HG03520 (cell line): ENCODE results near the gene ADM.
"Not testable (repeated sequence)": the region's sequence is repeated elsewhere in the genome, so short reads cannot be mapped to it uniquely, and the experiment has no call there.

ENCODE experiments used
- ATAC-seq: cut with Tn5 transposase; IDR thresholded peaks from one replicate; pipeline ENCODE4 v1.9.1; 2021; ENCODE audit warnings: mild to moderate bottlenecking, moderate library complexity; ENCODE audit not compliant: unreplicated experiment

The ADM gene, protein sequence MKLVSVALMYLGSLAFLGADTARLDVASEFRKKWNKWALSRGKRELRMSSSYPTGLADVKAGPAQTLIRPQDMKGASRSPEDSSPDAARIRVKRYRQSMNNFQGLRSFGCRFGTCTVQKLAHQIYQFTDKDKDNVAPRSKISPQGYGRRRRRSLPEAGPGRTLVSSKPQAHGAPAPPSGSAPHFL

DNA sequence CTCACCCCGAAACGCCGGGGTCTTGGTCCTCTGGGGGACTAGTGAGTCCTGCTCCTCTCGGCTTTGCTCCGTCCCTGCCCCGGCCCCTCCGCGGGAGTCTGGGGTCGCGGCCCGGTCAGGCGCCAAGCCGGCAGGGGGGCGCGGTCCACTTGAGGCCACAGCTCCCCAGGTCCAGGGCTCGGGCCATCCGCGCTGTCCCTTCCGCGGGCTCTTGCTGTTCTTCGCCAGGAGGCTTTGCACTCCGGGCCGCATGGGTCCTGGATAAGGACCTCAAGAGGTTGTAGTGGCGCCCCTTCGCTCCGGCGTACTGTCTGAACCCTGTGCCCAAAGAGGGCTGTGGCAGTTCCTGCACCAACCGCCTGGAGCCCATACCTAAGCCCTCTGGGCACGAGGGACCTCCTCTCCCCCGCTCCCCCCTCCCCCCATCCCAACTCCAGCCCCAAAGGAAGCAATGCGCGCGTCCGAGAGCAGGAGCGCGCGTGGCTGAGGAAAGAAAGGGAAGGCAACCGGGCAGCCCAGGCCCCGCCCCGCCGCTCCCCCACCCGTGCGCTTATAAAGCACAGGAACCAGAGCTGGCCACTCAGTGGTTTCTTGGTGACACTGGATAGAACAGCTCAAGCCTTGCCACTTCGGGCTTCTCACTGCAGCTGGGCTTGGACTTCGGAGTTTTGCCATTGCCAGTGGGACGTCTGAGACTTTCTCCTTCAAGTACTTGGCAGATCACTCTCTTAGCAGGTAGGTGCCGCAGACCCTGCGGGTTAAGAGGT, at the start of gene ADM:
ADM (plus strand) TSS at position 579 of the 767 bp plus-strand sequence. CDS start 628 bp downstream, outside the sequence.
- ATAC-seq: no peak

DNA sequence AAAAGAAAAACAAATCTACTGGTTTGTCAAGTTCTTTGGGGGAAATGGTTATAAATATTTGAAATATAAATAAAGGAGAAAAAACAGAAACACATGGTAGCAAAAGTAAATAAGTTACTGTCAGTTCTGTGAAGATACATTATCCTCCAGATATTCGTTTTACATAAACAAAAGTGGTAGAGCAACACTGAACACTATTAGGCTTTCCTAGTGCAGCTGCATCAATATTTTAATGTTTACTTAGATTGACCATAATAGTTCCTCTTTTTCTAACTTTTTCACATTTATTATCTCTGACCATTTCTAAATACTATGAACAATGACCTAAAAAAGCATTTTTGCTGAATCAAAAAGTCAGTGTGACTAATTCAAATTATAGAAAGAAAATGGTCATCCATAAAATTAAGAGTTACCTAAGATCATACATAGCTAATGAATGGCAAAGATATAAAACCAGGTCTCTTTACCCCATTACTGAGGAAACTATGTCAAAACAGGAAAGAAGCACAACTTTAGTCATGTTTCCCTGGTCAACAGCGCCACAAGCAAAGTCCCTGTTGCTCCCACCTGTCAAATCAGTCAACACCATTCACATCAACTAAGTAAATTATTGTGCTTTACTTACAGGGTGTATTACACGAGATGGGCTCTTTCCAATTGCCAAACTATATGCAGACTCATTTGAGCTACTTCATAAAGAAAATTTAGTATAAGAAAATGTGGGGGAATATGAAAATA, 49.3 kb upstream of the ADM start:
- no peak for ATAC-seq

DNA sequence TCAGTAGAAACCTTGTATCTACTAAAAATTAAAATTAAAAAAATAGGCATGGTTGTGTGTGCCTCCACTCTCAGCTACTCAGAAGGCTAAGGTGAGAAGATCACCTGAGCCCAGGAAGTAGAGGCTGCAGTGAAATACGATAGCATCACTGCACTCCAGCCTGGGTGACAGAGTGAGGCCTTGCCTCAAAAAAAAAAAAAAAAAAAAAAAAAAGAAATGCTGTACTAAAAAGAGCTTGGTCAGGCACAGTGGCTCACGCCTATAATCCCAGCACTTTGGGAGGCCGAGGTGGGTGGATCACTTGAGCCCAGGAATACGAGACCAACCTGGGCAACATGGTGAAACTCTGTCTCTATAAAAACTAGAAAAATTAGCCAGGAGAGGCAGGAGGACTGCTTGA, 47.4 kb upstream of the ADM start:
- no peak for ATAC-seq

DNA sequence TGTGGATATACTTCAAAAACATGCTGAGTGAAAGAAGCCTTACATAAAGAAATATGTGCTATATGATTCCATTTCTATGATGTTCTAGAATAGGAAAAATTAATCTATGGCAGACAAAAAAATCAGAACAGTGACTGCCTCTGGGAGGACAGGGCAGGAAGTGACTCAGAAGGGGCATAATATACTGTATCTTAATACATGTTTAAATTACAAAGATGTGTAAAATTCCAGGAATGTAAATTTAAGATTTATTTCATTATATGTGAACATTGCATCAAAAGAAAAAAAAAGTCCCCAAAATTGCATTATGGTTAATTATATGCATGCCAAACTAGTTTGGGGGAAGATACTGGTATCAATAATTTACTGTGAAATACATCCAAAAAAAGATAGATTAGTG, 43.1 kb upstream of the ADM start:
- ATAC-seq: no peak

DNA sequence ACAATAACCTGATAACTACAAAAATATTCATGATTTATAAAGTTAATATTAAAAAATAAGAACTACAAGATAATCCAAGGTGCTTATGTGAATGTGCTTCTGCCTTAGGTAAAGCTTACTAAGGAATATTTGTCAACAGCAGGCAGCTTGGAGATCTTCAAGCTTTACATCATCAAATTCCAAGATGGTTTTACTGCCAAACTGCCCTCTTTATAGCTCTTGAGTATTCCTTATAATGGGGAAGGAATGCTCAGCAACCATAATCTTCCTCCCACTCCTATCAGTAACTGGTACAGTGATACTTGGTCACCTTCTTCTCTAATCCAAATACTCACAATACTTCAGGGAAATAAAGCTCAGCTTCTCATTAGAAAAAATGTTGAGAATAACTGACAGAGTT, 40.9 kb upstream of the ADM start:
- ATAC-seq: no peak

DNA sequence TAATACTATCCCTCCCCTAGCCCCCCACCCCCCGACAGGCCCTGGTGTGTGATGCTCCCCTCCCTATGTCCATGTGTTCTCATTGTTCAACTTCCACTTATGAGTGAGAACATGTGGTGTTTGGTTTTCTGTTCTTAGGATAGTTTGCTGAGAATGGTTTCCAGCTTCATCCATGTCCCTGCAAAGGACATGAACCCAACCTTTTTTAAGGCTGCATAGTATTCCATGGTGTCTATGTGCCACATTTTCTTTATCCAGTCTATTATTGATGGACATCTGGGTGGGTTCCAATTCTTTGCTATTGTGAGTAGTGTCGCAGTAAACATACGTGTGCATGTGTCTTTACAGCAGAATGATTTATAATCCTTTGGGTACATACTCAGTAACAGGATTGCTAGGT, 40.2 kb upstream of the ADM start:
- not testable (repeated sequence) for ATAC-seq

DNA sequence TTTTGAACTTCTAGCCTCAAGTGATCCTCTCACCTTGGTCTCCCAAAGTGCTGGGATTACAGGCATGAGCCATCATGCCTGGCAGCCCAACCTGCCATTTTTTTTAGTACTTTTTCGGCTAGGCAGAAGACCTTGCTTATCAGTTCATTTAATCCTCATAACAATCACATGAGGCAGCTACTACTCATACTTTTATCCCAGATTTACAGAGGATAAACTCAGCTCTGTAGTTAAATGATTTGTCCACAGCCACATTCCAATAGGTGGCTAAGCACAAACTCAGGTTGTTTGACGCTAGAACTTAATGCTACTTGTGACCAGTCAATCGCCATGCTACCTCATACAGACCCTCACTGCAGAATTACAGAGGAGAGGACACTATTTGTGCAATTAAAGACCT, 38.9 kb upstream of the ADM start:
- no peak for ATAC-seq

DNA sequence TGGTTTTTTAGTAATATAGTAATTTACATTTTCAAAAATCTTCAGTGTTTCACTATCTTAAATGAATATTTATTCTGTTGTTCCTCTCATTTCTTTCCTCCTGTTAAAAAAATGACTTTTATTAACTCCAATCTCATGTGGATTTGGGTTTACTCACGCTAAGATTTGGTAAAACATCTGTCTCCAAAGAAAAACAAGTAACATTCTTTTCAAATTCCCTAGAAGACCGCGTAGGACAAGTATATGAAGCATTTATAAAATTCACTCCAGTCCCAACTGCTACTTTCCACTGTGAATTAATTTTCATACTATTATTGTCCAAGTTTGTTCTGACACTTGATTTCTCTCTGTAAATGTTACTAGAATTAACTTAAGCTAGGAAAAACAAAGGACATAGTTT, 37.1 kb upstream of the ADM start:
- ATAC-seq: no peak

DNA sequence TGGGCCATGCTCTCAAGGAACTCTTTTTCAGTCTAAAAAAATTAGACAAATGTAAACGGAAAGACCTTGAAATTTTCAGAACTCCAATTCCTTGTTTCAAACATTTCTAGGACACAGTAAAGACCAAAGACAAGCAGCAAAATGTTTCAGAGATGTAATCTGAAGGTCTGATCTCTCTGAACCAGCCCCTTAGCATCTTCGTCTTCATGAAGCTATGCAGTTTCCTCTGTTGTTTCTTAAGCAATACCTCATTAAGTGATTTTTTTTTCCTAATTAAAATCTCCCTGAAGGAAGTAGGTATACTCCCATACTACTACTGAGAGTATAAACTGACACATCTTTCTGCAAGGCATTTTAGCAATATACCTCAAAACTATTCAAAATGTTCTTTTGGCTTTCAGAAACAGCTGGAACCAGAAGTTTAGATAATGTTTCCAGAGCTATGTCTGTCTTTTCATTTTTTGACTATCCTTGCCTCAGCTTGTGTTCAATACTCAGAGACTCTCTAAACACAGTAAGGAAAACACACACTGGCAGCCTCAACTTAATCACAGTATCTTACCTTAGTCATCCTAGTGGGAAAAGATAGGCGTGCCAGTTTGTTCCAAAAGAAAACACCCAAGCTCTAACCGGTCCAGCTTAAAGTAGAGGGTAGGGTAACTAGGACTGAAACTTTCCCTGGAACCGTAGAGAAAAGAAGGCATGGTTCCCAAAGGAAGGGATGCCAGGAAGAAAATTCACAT, 36.0 kb upstream of the ADM start:
- ATAC-seq: no peak

DNA sequence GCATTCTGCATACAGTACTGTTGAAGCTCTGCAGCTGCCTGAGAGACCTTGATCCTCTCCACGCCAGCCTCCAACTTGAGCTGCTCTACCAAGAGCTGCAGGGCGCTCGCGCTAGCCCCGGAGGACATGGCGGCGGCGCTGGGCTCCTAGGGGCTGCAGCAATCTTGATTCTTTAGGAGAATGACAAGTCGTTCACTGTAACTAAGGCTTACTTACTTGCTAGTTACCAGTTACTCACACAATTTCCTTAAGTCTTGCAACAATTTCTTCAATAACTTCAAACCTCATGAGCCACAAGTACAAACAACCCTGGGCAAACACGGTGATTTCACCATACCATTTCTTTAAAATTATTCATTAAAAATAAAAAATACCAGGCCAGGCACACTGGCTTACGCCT, 32.7 kb upstream of the ADM start:
- no peak for ATAC-seq

DNA sequence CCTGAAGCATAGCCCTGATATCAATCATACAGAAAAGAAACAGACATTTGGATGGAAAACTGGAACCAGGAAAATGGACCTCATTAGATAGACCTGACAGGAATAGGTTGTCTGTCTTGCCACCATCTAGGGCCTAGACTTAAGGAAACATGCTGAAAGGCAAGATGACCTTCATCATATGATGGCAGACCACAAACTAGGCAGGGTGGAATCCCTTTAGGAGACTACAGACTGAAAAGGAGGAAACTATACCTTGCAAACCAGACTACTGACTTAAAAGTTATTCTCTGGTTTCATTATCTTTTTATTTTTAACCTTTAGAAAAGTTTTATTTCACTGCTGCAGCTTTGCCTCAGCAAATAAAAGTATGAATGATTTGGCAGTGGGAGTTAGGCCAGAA, 31.1 kb upstream of the ADM start:
- no peak for ATAC-seq

DNA sequence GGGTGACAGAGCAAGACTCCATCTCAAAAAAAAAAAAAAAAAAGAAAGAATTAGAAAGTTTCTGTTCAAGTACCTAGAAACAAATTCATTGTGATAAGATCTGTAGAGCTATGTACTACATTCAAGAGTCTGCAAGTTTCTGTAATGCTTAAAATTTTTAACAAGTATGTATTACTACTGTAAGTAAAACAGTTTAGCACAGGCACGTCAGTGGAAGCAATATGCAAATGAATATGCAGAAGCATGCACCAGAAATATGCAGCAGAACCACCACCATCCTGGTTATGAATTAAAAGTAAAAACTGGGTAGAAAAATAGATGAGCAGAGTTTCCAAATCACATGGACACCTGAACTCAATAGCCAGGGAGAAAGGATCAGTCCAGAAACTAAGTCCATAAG, 30.1 kb upstream of the ADM start:
- ATAC-seq: no peak

DNA sequence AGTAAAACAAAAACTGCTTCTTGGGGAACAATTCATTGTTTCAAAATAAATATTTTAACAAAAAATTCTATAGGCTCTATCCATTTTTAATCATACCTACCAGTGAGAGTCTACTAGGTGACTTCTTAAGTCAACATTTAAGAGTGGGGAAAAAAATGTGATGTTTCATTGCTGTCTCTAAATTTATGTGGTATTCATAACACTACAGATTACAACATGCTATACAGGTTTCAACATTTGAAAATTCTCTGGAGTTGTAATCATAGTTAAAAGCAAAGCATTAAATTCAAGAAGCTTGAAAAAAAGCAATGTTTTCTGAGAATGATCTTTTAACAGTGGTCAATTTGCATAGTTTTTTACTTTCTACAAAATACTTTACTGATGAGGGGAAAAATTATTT, 29.2 kb upstream of the ADM start:
- no peak for ATAC-seq

DNA sequence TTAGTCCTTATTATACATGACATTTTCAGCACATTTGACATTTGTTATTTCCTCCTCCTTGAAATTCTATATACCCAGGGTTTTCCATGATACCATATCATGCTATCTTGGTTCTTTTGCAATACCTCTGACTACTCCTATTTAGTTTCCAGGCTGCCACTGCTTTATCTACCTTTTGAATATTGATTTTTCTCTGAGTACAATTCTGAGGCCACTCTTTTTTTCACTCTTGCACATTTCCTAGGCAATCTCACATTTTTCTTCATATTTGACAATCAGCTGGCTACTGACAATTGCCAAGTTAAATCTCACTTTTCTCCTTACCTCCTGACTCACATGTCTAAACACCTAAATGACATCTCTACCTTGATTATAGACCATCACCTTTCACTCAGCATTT, 22.8 kb upstream of the ADM start:
- ATAC-seq: no peak

DNA sequence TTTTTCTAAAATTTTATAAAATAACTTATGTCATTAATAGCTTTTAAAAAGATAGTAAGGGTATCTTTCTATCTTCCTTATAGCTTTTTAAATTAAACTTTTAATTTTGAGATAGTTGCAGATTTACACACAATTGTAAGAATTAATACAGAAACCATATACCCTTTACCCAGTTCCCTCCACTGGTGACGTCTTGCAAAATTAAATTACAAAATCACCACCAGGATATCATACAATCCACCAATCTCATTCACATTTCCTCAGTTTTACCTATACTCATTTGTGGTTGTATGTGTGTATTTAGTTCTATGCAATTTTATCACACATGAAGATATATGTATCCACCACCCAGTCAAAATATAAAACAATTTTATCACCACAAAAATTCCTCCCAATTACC, 20.9 kb upstream of the ADM start:
- ATAC-seq: no peak

DNA sequence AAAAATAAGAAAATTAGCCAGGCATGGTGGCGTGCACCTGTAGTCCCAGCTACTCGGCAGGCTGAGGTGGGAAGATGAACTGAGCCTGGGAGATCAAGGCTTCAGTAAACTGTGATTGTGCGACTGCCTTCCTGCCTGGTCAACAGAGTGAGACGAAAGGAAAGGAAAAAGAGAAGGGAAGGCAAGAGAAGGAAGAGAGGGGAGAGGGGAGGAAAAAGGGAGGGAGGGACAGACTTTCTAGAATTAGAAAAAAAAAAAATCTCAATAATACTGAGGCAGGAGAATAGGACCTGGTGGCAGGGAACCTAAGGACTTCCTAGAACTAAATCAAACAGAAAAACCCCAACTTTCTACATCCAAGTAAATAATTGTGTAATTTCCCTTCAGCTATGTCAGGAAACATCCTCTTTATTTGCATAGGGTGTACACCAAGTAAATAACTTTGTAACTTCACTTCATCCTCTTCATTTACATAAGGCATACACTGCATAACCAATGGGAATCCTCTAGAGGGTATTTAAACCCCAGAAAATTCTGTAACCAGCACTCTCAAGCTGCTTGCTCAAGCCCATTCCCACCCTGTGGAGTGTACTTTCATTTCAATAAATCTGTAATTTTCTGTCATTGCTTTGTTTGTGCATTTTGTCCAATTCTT, 19.6 kb upstream of the ADM start:
- ATAC-seq: no peak

DNA sequence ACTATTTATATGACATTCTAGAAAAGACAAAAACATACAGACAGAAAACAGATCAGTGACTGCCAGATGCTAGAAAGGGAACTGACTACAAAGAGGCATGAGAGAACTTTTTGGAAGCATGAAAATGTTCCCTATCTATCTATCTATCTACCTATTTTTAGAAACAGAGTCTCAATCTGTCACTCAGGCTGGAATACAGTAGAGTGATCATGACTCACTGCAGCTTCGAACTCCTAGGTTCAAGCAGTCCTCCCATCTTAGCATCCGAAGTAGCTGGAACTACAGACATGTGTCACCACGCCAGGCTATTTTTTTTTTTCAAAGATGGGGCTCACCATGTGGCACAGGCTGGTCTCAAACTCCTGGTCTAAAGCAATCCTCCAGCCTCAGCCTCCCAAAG, 17.7 kb upstream of the ADM start:
- no peak for ATAC-seq

DNA sequence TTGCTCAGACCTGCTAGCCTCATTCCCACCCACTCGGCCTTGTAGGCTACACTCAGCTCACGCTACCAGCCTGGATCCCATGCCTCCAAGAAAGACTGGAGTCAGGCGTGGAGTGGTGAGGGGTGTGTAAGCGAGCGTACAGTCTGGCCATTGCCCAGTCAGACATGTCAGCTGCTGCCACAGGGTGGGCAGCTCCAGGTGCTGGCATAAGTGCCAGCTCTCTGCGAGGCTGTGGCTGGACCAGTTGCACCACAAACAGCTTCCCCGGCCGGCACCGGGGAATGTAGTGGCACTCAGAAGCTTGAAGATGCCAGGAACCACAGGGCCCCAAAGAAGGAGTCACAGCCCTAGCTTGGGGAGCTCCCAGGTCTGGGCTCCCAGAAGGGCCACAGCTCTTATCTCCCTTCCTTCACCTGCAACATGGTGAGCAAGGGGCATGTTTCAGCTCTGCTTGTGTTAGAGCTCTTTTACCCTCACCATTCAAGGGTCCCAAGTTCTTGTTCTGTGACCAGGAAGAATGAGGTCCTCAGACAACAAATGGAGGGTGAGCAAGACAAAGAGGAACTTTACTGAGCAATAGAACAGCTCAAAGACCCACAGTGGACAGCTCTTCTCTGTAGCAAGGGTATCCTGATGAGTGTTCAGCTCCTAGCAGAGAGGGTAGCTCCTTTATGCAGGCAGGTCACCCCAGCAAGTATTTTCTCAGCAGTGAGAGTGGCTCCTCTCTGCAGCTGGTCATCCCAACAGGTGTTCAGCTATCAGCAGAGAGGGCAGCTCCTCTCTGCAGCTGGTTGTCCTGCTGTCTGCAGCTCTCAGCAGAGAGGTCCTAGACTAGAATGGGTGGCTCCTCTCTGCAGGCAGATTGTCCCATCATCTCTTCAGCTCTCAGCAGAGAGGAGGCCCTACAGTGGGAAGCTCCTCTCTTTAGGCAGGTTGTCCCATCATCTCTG, 16.8 kb upstream of the ADM start:
- ATAC-seq: no peak

DNA sequence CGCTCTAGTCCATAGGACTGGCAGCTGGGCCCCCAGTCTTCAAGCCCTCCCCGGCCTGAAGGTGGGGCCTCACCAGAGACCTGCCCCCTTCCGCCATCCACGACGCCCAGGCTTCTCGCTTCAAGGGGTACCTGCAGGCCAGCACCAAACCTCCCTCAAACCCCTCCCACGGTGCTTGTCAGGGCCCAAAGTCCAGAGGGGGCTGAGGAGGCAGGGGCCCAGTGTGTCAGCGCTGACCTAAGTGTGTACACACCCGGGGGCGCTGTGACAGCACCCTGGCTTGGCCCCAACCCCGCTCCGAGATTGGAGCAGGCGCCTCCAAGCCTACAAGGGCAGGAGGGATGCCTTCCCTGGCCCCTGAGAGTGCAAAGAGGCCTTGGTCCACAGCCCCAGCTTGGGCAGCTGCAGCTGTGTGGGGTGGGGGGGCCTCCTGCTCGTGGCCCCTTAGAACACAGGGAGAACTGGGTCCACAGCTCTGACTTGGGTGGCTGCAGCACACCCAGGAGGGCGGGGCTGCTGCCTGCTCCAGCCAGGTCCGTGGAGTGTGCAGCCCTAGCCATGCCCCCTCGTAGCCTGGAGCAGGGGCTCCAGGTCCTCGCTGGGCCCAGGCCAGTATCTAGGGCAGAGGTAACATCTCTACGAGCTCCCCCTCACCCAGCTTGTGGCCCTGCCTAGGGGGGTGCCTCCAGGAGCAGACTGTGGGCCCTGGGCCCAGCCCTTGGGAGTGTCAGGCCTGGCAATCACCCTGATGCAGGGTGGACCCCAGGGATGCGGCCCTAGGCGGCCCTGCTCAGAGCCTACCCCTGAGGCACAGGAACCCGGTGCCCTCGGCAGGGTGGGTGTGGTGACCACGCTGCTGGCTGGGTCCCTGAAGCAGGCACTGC, 15.8 kb upstream of the ADM start:
- no peak for ATAC-seq
